GOT3 (cell line): Measurements from ENCODE around the gene EXOC3.

Experiments
- DNase-seq: peaks from one replicate; lab custom pipeline; 2025; ENCODE audit warnings: mixed read lengths; lab: John Stamatoyannopoulos, UW

EXOC3 gene

GRCh38 chr5:425714-426113 is 17.3 kb upstream of the EXOC3 start:
- no peak for DNase-seq

GRCh38 chr5:426392-426976 is 16.5 kb upstream of the EXOC3 start:
- DNase-seq = no peak

GRCh38 chr5:427415-428087 is 15.4 kb upstream of the EXOC3 start:
- DNase-seq = no peak

- no peak for DNase-seq
Observed at GRCh38 chr5:428219-428618, 14.8 kb upstream of the EXOC3 start.

GRCh38 chr5:428754-429452 is 14.1 kb upstream of the EXOC3 start:
- no peak for DNase-seq

- no peak for DNase-seq
Observed at GRCh38 chr5:429453-430188, 13.4 kb upstream of the EXOC3 start.

GRCh38 chr5:430214-430925 is 12.6 kb upstream of the EXOC3 start:
- no peak for DNase-seq

GRCh38 chr5:431001-431710 is 11.8 kb upstream of the EXOC3 start:
- no peak for DNase-seq

GRCh38 chr5:431711-432050 is 11.3 kb upstream of the EXOC3 start:
- DNase-seq = no peak

GRCh38 chr5:432201-432927 is 10.6 kb upstream of the EXOC3 start:
- DNase-seq = no peak

- no peak for DNase-seq
Observed at GRCh38 chr5:432928-433791, 9.8 kb upstream of the EXOC3 start.

GRCh38 chr5:433836-434235 is 9.1 kb upstream of the EXOC3 start:
- DNase-seq = no peak

GRCh38 chr5:434443-435146 is 8.4 kb upstream of the EXOC3 start:
- no peak for DNase-seq

- no peak for DNase-seq
Observed at GRCh38 chr5:435156-435790, 7.7 kb upstream of the EXOC3 start.

GRCh38 chr5:435961-436640 is 6.9 kb upstream of the EXOC3 start:
- DNase-seq = no peak

GRCh38 chr5:436641-436975 is 6.4 kb upstream of the EXOC3 start:
- DNase-seq = no peak

- DNase-seq = no peak
Observed at GRCh38 chr5:437281-437771, 5.7 kb upstream of the EXOC3 start.

- DNase-seq = no peak
Observed at GRCh38 chr5:438481-438981, 4.4 kb upstream of the EXOC3 start.
